SU-DHL-6 (cell line): Measurements from ENCODE around the gene ZNF792.
"Not testable (repeated sequence)": the region's sequence is repeated elsewhere in the genome, so short reads cannot be mapped to it uniquely, and the experiment has no call there.

Experiments used
- H2AFZ ChIP-seq: fragments of 200-600 bp; sonication (generic); 2 replicates; pipeline ENCODE4 v1.6.1; 2014; ENCODE audit warnings: low read depth, mild to moderate bottlenecking, moderate library complexity, mixed read lengths, antibody characterized with exemption, low read length; ENCODE audit not compliant: severe bottlenecking
- H3F3A ChIP-seq: fragments of 200-600 bp; shearing (Covaris generic); 2 replicates; pipeline ENCODE4 v1.6.0; 2016; ENCODE audit warnings: antibody characterized with exemption, mild to moderate bottlenecking; ENCODE audit not compliant: insufficient read depth
- H3K27ac ChIP-seq: fragments of 200-600 bp; sonication (generic); 2 replicates; pipeline ENCODE4 v1.5.1; 2016; ENCODE audit warnings: low read depth, mild to moderate bottlenecking, low read length, moderate library complexity, mixed read lengths
- H3K27me3 ChIP-seq: fragments of 200-600 bp; sonication (generic), shearing (Covaris generic); 2 replicates; pipeline ENCODE4 v1.6.0; 2014; ENCODE audit warnings: mild to moderate bottlenecking, low read length
- H3K36me3 ChIP-seq: fragments of 200-600 bp; sonication (generic); 2 replicates; pipeline ENCODE4 v1.6.1; 2014; ENCODE audit warnings: mild to moderate bottlenecking, low read length, mixed read lengths
- H3K4me2 ChIP-seq: fragments of 300-600, 200-600 bp; shearing (Covaris generic), sonication (generic); 2 replicates; pipeline ENCODE4 v1.6.0; 2014; ENCODE audit warnings: low read length, low read depth, mild to moderate bottlenecking; ENCODE audit not compliant: poor library complexity, severe bottlenecking
- H3K4me3 ChIP-seq: fragments of 200-600 bp; sonication (generic); 2 replicates; pipeline ENCODE4 v1.5.1; 2014; ENCODE audit warnings: antibody characterized with exemption, low read length, mild to moderate bottlenecking, mixed read lengths; ENCODE audit not compliant: insufficient read depth, poor library complexity, severe bottlenecking
- H3K79me2 ChIP-seq: fragments of 200-600 bp; sonication (generic); 2 replicates; pipeline ENCODE4 v1.6.1; 2014; ENCODE audit warnings: mild to moderate bottlenecking, low read length, moderate library complexity; ENCODE audit not compliant: insufficient read depth
- H3K9ac ChIP-seq: fragments of 200-600 bp; sonication (generic); 2 replicates; pipeline ENCODE4 v1.7.0; 2014; ENCODE audit warnings: mild to moderate bottlenecking, low read length
- H3K9me2 ChIP-seq: fragments of 200-600 bp; sonication (generic); replicated peaks from 2 replicates; pipeline ENCODE4 v1.6.1; 2014; ENCODE audit warnings: low read length; ENCODE audit not compliant: insufficient read depth
- H3K9me3 ChIP-seq: fragments of 200-600 bp; sonication (generic); 2 replicates; pipeline ENCODE4 v1.6.1; 2014; ENCODE audit warnings: low read length, mixed read lengths; ENCODE audit not compliant: insufficient read depth
- H4K20me1 ChIP-seq: fragments of 200-600 bp; sonication (generic); 2 replicates; pipeline ENCODE4 v1.6.1; 2014; ENCODE audit warnings: low read depth, mild to moderate bottlenecking, antibody characterized with exemption, low read length, moderate library complexity, mixed read lengths
- EZH2phosphoT487 ChIP-seq: fragments of 200-600 bp; sonication (generic), shearing (Covaris generic); conservative IDR thresholded peaks from 2 replicates; pipeline ENCODE4 v1.6.1; 2018; ENCODE audit warnings: mild to moderate bottlenecking, antibody characterized with exemption, low read length, moderate library complexity, mixed read lengths
- TF ChIP-seq, protein P1 (sequence below): fragments of 200-600 bp; sonication (generic); IDR thresholded peaks from one replicate; pipeline ENCODE4 v1.5.1; 2017; ENCODE audit warnings: antibody characterized with exemption, mild to moderate bottlenecking, low read length, moderate library complexity; ENCODE audit not compliant: insufficient read depth, poor library complexity, severe bottlenecking

ZNF792 gene

DNA sequence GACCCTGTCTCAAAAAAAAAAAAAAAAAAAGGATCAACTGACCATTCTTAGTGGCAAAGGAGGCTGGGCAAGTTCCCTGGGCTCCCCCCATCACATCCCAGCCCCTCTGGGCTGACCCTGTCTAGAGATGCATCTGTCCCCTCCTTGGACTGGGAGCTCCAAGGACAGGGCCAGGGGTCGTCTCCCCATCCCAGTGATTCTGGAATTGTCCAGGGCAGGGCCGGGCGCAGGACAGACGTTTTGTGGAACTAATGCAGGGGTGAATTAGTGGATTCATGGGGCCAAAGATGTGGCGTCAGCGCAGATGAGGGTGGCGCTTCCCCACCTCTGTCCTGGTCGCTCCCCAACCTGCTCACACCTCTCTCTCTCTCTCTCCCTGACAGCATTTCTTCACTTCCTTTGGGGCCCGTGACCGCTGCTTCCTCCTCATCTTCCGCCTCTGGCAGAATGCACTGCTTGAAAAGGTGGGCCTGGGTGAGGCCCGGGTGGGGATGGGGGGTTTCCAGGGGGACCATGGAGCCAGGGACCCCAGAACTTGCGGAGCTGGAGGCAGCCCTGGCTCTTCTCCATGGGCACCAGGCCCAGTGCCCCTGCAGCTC is 47.2 kb upstream of the ZNF792 start:
- Histone ChIP-seq H3K36me3 (no peaks in the 10 kb centered on the region), H3K27ac (no peak overlapping the region), H3K79me2 (peaks cover under 1% of the 10 kb centered on the region; the same call in 1 of the 2 replicates), H3F3A (0 out of 2 replicates have a peak, but pooled peaks cover 4% of the 10 kb centered on the region), H3K9ac (no peak overlapping the region), H3K9me2 (no peaks in the 10 kb centered on the region), H3K4me2 (no peak overlapping the region), H3K9me3 (no peaks in the 10 kb centered on the region), H3K27me3 (no peaks in the 10 kb centered on the region), H3K4me3 (no peak overlapping the region), H2AFZ (no peak overlapping the region), H4K20me1 (no peaks in the 10 kb centered on the region)
- TF ChIP-seq EZH2phosphoT487, result no peak
- TF ChIP-seq, protein P1, sequence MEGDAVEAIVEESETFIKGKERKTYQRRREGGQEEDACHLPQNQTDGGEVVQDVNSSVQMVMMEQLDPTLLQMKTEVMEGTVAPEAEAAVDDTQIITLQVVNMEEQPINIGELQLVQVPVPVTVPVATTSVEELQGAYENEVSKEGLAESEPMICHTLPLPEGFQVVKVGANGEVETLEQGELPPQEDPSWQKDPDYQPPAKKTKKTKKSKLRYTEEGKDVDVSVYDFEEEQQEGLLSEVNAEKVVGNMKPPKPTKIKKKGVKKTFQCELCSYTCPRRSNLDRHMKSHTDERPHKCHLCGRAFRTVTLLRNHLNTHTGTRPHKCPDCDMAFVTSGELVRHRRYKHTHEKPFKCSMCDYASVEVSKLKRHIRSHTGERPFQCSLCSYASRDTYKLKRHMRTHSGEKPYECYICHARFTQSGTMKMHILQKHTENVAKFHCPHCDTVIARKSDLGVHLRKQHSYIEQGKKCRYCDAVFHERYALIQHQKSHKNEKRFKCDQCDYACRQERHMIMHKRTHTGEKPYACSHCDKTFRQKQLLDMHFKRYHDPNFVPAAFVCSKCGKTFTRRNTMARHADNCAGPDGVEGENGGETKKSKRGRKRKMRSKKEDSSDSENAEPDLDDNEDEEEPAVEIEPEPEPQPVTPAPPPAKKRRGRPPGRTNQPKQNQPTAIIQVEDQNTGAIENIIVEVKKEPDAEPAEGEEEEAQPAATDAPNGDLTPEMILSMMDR, result no peak

DNA sequence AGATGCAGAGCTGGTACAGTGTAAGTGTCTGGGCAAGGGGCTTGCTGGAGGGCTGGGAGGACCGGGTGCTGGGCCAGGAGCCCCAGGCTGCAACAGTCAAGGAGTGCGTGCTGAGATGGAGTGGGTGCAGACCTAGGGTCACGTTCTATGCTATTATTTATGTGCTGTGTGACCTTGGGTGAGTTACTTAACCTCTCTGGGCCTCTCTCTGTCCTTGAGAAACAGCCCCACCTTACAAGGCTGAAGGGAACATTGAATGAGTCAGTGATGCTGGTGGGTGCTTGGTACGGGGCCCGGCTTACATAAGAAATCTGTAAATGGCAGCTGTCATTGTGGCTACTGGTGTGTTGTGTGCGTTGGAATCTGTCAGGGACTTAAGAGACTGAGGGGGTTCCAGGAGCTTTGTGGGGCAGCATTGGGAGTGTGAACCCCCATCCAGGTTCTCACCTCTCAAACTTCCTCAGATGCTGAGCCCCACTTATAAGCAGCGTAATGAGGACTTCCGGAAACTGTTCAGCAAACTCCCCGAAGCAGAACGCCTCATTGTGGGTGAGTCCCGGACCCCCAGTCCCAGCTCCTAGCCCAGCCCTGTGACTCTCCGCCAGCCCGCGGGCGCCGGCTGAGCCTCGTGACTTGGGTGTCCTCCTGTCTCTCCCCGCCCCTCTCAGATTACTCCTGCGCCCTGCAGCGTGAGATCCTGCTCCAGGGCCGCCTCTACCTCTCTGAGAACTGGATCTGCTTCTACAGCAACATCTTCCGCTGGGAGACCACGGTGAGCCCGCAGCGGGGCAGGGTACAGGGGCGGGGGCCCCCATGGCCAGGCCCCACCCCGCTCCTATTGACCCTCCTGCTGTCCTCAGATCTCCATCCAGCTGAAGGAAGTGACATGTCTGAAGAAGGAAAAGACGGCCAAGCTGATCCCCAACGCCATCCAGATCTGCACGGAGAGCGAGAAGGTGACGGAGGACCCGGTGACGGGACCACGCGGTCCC is 45.7 kb upstream of the ZNF792 start:
- H3K4me3 ChIP-seq, result no peak overlapping the region
- H3K4me2 ChIP-seq, result no peak overlapping the region
- TF ChIP-seq EZH2phosphoT487, result no peak
- TF ChIP-seq, protein P1, result no peak
- H2AFZ ChIP-seq, result no peak overlapping the region
- H3K9me2 ChIP-seq, result no peaks in the 10 kb centered on the region
- H3K36me3 ChIP-seq, result no peaks in the 10 kb centered on the region
- 0 out of 2 replicates have a peak, but pooled peaks cover 4% of the 10 kb centered on the region for H3F3A ChIP-seq
- H3K9me3 ChIP-seq, result no peaks in the 10 kb centered on the region
- no peak overlapping the region for H3K9ac ChIP-seq
- peaks cover 11% of the 10 kb centered on the region for H3K79me2 ChIP-seq
- H3K27ac ChIP-seq, result no peak overlapping the region
- H3K27me3 ChIP-seq, result no peaks in the 10 kb centered on the region
- H4K20me1 ChIP-seq, result no peaks in the 10 kb centered on the region; the same call in 1 of the 2 replicates

DNA sequence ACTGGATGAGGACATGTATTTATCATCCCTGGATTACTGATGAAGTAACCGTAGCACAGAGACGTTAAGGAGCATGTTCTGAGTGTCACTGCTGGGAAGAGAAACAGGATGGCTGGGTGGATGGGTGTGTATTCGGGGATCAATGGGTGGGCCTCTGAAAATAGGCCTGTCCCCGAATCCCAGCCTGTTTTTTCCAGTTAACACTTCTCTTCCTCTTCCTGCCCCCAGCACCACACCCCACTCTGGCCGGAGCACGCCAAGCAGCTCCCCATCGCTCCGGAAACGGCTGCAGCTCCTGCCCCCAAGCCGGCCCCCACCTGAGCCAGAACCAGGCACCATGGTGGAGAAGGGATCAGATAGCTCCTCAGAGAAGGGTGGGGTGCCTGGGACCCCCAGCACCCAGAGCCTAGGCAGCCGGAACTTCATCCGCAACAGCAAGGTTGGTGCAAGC is 44.9 kb upstream of the ZNF792 start:
- Histone ChIP-seq H3K27ac (no peak overlapping the region), H3K9ac (no peak overlapping the region), H3K9me3 (no peaks in the 10 kb centered on the region), H3K36me3 (no peaks in the 10 kb centered on the region), H3K27me3 (no peaks in the 10 kb centered on the region), H2AFZ (no peak overlapping the region), H3F3A (0 out of 2 replicates have a peak, but pooled peaks cover 4% of the 10 kb centered on the region), H4K20me1 (peaks cover 3% of the 10 kb centered on the region; the same call in 1 of the 2 replicates), H3K79me2 (peaks cover 20% of the 10 kb centered on the region), H3K4me3 (no peak overlapping the region), H3K9me2 (no peaks in the 10 kb centered on the region), H3K4me2 (no peak overlapping the region)
- TF ChIP-seq, protein P1, result no peak
- TF ChIP-seq EZH2phosphoT487, result no peak

DNA sequence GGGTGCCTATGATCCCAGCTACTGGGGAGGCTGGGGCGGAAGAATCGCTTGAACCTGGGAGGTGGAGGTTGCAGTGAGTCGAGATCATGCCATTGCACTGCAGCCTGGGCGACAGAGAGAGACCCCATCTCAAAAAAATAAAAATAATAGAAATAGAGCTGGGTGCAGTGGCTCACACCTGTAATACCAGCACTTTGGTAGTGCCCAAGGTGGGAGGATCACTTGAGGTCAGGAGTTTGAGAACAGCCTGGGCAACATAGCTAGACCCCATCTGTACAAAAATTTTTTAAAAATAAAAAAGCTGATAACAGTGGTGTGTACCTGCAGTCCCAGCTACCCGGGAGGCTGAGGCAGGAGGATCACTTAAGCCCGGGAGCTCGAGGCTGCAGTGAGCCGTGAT is 43.4 kb upstream of the ZNF792 start:
- H3K27ac ChIP-seq, H2AFZ ChIP-seq, H3F3A ChIP-seq, H3K9me3 ChIP-seq, H4K20me1 ChIP-seq, H3K27me3 ChIP-seq, H3K36me3 ChIP-seq, H3K4me2 ChIP-seq, H3K9ac ChIP-seq, H3K4me3 ChIP-seq, H3K9me2 ChIP-seq: not testable (repeated sequence)
- peaks cover 32% of the 10 kb centered on the region for H3K79me2 ChIP-seq
